Activated naive CD8-positive, alpha-beta T cell (primary cell): Measurements from ENCODE around the gene TFAP2D.

Source experiments
- H3K27ac Mint-ChIP-seq: one replicate; pipeline ENCODE4 v1.8.0; 2021; ENCODE audit warnings: mixed read lengths
- H3K27me3 Mint-ChIP-seq: one replicate; pipeline ENCODE4 v1.8.0; 2021; ENCODE audit warnings: mixed read lengths
- H3K36me3 Mint-ChIP-seq: one replicate; pipeline ENCODE4 v1.8.0; 2021; ENCODE audit warnings: mixed read lengths
- H3K4me1 Mint-ChIP-seq: one replicate; pipeline ENCODE4 v1.8.0; 2021; ENCODE audit warnings: low read depth, mixed read lengths
- H3K4me3 Mint-ChIP-seq: one replicate; pipeline ENCODE4 v1.8.0; 2021; ENCODE audit warnings: mild to moderate bottlenecking, mixed read lengths
- H3K9me3 Mint-ChIP-seq: one replicate; pipeline ENCODE4 v1.8.0; 2021; ENCODE audit warnings: low read depth, mixed read lengths

TFAP2D gene

GRCh38 chr6:50713226-50713625 lies at the start of gene TFAP2D:
TSS of gene TFAP2D (plus strand) at chr6:50713526. CDS start at chr6:50714056, 530 bp downstream.
- Mint-ChIP-seq H3K4me1 (no peaks in the 10 kb centered on the region), H3K36me3 (peaks cover 2% of the 10 kb centered on the region), H3K27ac (no peak within 1 kb of the TSS), H3K9me3 (no peaks in the 10 kb centered on the region), H3K4me3 (no peak within 1 kb of the TSS), H3K27me3 (peaks cover 46% of the 10 kb centered on the region)

DNA sequence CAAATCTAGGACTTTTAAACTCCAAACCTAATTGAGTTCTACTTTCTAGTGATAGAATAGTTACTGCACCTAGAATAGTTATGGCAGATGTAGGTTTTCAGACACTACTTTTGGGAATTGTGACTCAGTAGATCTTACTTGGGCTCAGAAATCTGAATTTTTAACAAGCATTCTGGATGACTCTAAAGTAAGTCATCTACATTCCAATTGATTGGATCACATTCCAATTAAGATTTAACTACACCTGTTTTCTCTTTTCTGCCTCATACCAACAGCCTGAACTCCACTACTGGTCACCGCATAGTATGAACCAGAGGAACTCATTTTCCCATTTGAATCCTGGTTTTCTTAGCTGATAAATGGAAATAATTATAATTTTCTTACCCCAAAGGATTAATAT lies 49.5 kb upstream of the TFAP2D start:
- Mint-ChIP-seq H3K4me1 (no peaks in the 10 kb centered on the region), H3K9me3 (peaks cover 2% of the 10 kb centered on the region), H3K36me3 (no peaks in the 10 kb centered on the region), H3K27ac (no peak overlapping the region), H3K4me3 (no peak overlapping the region), H3K27me3 (peaks cover 2% of the 10 kb centered on the region)

- no peak overlapping the region for H3K27ac Mint-ChIP-seq
- H3K4me3 Mint-ChIP-seq: no peak overlapping the region
- H3K36me3 Mint-ChIP-seq: no peaks in the 10 kb centered on the region
- H3K9me3 Mint-ChIP-seq: no peaks in the 10 kb centered on the region
- H3K27me3 Mint-ChIP-seq: peaks cover 2% of the 10 kb centered on the region
- H3K4me1 Mint-ChIP-seq: no peaks in the 10 kb centered on the region
Observed at GRCh38 chr6:50666089-50666488, 47.2 kb upstream of the TFAP2D start.

- Mint-ChIP-seq H3K27me3 (no peaks in the 10 kb centered on the region), H3K9me3 (peaks cover 3% of the 10 kb centered on the region), H3K36me3 (no peaks in the 10 kb centered on the region), H3K4me3 (no peak overlapping the region), H3K4me1 (no peaks in the 10 kb centered on the region), H3K27ac (no peak overlapping the region)
Observed at GRCh38 chr6:50681213-50681824, 32.0 kb upstream of the TFAP2D start.

- peaks cover 13% of the 10 kb centered on the region for H3K9me3 Mint-ChIP-seq
- H3K4me1 Mint-ChIP-seq: no peaks in the 10 kb centered on the region
- no peaks in the 10 kb centered on the region for H3K27me3 Mint-ChIP-seq
- no peak overlapping the region for H3K4me3 Mint-ChIP-seq
- no peak overlapping the region for H3K27ac Mint-ChIP-seq
- H3K36me3 Mint-ChIP-seq: no peaks in the 10 kb centered on the region
Observed at GRCh38 chr6:50689210-50689609, 24.1 kb upstream of the TFAP2D start.

- no peak overlapping the region for H3K4me3 Mint-ChIP-seq
- peaks cover 6% of the 10 kb centered on the region for H3K9me3 Mint-ChIP-seq
- H3K27me3 Mint-ChIP-seq: no peaks in the 10 kb centered on the region
- no peaks in the 10 kb centered on the region for H3K4me1 Mint-ChIP-seq
- no peaks in the 10 kb centered on the region for H3K36me3 Mint-ChIP-seq
- no peak overlapping the region for H3K27ac Mint-ChIP-seq
Observed at GRCh38 chr6:50691814-50692495, 21.4 kb upstream of the TFAP2D start.

DNA sequence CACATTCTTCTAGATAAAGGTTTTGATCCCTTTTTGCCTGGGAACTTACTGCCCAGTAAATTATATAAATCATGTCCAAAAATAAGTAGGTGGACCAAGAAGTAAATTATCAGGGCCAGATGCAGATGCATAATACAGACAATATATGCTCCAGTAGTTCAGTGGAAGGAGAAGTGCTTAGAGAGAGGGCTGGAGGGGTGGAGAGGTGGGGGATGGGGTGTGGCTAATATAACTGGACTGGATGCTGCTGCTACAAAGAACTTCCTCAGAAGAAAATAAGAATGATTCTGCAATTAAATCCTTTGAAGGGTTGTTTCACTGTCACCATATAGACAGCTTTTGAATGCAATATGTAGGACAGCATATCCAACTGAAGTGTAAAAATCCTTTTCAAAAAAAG lies 14.8 kb upstream of the TFAP2D start:
- H3K4me3 Mint-ChIP-seq: no peak overlapping the region
- no peak overlapping the region for H3K27ac Mint-ChIP-seq
- peaks cover 4% of the 10 kb centered on the region for H3K27me3 Mint-ChIP-seq
- H3K4me1 Mint-ChIP-seq: no peaks in the 10 kb centered on the region
- no peaks in the 10 kb centered on the region for H3K36me3 Mint-ChIP-seq
- peaks cover 4% of the 10 kb centered on the region for H3K9me3 Mint-ChIP-seq

DNA sequence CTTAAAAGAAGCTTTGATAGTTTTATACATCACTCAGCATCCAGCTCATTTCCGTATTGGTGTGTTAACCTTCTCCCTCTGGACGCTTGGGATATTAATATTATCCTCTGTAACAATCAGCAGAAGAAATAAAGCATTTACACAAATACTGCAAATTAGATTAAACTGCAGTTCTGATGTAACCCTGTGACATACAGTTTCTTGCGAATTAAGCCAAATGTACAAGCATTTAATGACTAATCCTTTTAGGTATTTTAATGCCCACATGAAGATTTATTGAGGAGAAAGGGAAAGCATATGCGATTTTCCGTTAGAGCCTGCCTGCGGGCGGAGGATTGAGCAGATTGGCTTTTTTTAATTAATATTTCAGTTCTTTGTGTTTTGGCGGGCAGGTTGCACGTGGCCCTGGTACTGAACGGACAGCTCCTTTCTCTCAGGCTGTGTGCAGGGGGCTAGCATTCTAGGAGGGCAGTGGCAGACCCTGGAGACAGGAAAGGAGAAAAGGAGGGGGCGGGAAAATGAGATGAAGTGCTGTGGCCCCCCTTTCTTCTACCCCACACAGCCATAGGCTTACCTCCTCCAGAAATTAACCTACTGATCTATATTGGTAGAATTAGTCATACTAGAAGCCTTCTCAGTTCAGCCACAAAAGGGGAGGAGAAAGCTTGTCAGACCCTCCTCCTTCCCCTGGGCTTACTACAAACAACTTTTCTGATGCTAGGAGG lies 14.1 kb upstream of the TFAP2D start:
- Mint-ChIP-seq H3K27ac (no peak overlapping the region), H3K9me3 (peaks cover 4% of the 10 kb centered on the region), H3K4me3 (no peak overlapping the region), H3K4me1 (no peaks in the 10 kb centered on the region), H3K27me3 (peaks cover 8% of the 10 kb centered on the region), H3K36me3 (no peaks in the 10 kb centered on the region)

GRCh38 chr6:50706575-50706974 lies 6.8 kb upstream of the TFAP2D start:
- Mint-ChIP-seq H3K27me3 (peaks cover 39% of the 10 kb centered on the region), H3K4me1 (no peaks in the 10 kb centered on the region), H3K4me3 (no peak overlapping the region), H3K36me3 (peaks cover 2% of the 10 kb centered on the region), H3K27ac (no peak overlapping the region), H3K9me3 (peaks cover 4% of the 10 kb centered on the region)

DNA sequence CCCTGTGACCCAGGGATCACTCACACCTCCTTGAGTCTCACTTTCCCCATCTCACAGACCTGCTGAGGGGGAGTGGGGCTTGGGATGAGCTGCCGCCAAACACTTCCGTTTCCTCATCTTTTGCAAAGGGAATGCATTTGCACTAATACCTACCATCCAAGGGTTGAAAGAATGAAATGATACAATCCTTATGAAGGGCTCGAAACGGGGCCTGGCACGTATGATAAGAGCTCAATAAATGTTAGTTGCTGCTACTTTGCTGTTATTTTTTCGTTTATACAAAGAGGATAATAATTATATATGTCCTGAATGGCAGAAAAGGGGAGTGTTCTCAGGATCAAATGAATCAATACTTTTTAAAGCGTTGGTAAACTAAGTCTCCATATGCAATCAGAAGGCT lies 6.1 kb upstream of the TFAP2D start:
- Mint-ChIP-seq H3K36me3 (peaks cover 2% of the 10 kb centered on the region), H3K27me3 (peaks cover 44% of the 10 kb centered on the region), H3K9me3 (peaks cover 4% of the 10 kb centered on the region), H3K4me3 (no peak overlapping the region), H3K27ac (no peak overlapping the region), H3K4me1 (no peaks in the 10 kb centered on the region)

DNA sequence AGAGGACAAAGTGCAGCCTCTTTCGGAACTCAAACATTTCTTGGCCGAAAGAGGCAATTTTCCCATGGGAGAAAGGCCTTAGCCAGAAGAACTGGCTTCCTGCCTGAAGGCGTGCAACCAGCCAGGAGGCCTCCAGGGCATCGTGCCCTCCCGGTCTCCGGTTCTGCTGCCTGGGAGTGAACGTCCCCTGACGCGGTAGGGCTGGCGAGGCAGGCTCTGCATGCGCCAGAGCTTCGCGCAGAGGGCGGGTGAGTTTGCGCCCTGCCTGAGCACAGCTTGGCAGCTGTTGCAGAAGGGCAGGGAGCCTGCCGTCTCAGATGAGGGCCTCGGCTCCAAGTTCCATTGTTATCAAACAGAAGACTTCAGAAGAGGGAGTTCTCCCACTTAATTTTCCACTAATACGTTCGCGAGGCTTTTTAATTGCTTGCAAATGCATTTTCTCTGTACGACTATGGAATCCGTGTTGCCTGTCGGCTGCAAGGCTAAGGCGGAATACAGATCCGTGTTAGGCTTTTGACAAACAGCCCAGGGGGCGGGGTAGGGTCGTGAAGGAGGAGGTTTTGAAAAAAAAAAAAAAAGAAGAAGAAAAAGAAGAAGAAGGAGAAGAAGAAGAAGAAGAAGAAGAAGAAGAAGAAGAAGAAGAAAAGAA lies 5.5 kb upstream of the TFAP2D start:
- Mint-ChIP-seq H3K4me3 (no peak overlapping the region), H3K9me3 (peaks cover 1% of the 10 kb centered on the region), H3K27ac (no peak overlapping the region), H3K27me3 (peaks cover 43% of the 10 kb centered on the region), H3K36me3 (peaks cover 2% of the 10 kb centered on the region), H3K4me1 (no peaks in the 10 kb centered on the region)

- Mint-ChIP-seq H3K4me3 (no peak overlapping the region), H3K36me3 (peaks cover 2% of the 10 kb centered on the region), H3K27me3 (peaks cover 42% of the 10 kb centered on the region), H3K9me3 (no peaks in the 10 kb centered on the region), H3K4me1 (no peaks in the 10 kb centered on the region), H3K27ac (no peak overlapping the region)
Observed at GRCh38 chr6:50708664-50709365, 4.5 kb upstream of the TFAP2D start.

- Mint-ChIP-seq H3K27me3 (peaks cover 42% of the 10 kb centered on the region), H3K9me3 (no peaks in the 10 kb centered on the region), H3K27ac (no peak overlapping the region), H3K36me3 (peaks cover 2% of the 10 kb centered on the region), H3K4me3 (no peak overlapping the region), H3K4me1 (no peaks in the 10 kb centered on the region)
Observed at GRCh38 chr6:50709366-50709734, 4.0 kb upstream of the TFAP2D start.

DNA sequence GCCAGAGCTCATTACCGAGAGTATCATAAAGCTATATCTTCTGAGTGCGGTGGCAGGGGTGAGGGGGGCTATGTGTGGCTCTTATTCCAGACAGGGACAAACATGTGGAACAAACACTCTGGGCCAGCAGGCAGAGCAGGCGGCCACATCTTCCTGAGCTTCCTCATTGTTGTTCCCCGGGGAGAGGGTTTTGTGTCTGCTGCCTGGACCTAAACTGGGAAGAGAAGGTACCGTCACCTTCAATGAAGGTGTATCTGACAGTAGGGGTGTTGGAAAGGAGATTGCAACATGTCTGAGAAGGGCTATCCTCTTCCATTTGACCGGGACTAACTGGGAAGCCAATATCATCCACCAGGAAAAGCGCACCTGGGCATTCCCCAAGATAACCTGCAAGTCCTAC lies 1.6 kb upstream of the TFAP2D start:
- Mint-ChIP-seq H3K4me3 (no peak overlapping the region), H3K27me3 (peaks cover 48% of the 10 kb centered on the region), H3K27ac (no peak overlapping the region), H3K9me3 (no peaks in the 10 kb centered on the region), H3K36me3 (peaks cover 2% of the 10 kb centered on the region), H3K4me1 (no peaks in the 10 kb centered on the region)

DNA sequence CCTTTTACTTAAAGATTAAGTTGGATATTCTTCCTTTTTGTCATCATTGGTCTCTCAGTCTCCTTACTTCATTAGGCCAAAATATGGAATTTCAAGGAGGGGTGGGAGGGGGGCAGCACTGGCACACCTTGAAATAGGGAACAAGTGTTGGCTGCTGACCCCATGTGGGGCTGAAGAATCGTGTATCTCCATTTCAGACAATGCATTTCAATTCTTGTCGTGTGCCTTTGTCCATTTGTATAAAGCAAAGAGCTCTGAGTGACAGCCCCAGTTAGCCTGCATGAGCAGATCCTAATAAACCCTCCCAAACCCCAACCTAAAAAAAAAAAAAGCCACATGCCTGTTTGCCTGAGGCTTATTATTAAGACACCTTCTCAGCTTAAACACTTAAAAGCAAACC lies 1.0 kb upstream of the TFAP2D start:
- H3K36me3 Mint-ChIP-seq: peaks cover 2% of the 10 kb centered on the region
- H3K9me3 Mint-ChIP-seq: no peaks in the 10 kb centered on the region
- H3K4me1 Mint-ChIP-seq: no peaks in the 10 kb centered on the region

More for the DNA sequence above, 1.0 kb upstream of the TFAP2D start:
- H3K27me3 Mint-ChIP-seq: peaks cover 51% of the 10 kb centered on the region
- H3K4me3 Mint-ChIP-seq: no peak overlapping the region
- H3K27ac Mint-ChIP-seq: no peak overlapping the region
